WTC11 (cell line): ENCODE measurements around the gene GPR132. TPM values are rescaled to one million over a fixed set of nuclear protein-coding genes. Genes with fewer than 3 reads are reported as not detected.

Experiments used
- ATAC-seq: fragments of 200-7000 bp; cut with Tn5 transposase; 2 replicates; pipeline ENCODE4 v1.10.0; 2021; ENCODE audit warnings: mild to moderate bottlenecking, moderate library complexity
- CTCF ChIA-PET: fragments of 300-600 bp; sonication (Branson Sonifier 250); formaldehyde crosslinking; loops from one replicate; lab custom pipeline; 2021; ENCODE audit warnings: antibody characterized with exemption; lab: Charles Lee
- POLR2A ChIA-PET: fragments of 350-600 bp; sonication (Branson Sonifier 250); formaldehyde crosslinking; loops from one replicate; lab custom pipeline; 2021; ENCODE audit warnings: antibody characterized with exemption; lab: Charles Lee
- DNase-seq: peaks from one replicate; pipeline ENCODE4 v3.0.0; 2021; ENCODE audit warnings: low spot score
- H3K27ac Mint-ChIP-seq: 2 replicates; pipeline ENCODE4 v1.8.0; 2021; ENCODE audit warnings: mixed read lengths
- H3K27me3 Mint-ChIP-seq: 2 replicates; pipeline ENCODE4 v1.8.0; 2021; ENCODE audit warnings: low read depth, mild to moderate bottlenecking, moderate library complexity, mixed read lengths
- H3K36me3 Mint-ChIP-seq: 2 replicates; pipeline ENCODE4 v1.8.0; 2021; ENCODE audit warnings: mixed read lengths
- H3K4me1 Mint-ChIP-seq: 2 replicates; pipeline ENCODE4 v1.8.0; 2022; ENCODE audit warnings: mixed read lengths
- H3K4me3 Mint-ChIP-seq: 2 replicates; pipeline ENCODE4 v1.8.0; 2021; ENCODE audit warnings: mild to moderate bottlenecking, moderate library complexity, mixed read lengths
- H3K9me3 Mint-ChIP-seq: 2 replicates; pipeline ENCODE4 v1.8.0; 2021; ENCODE audit warnings: mixed read lengths
- ATF1 ChIP-seq: sonication (generic); formaldehyde crosslinking; IDR thresholded peaks from 2 replicates; pipeline ENCODE4 v1.8.1; 2023; ENCODE audit warnings: mild to moderate bottlenecking, moderate library complexity, missing genetic modification reagents
- CBFB ChIP-seq: sonication (generic); formaldehyde crosslinking; IDR thresholded peaks from 2 replicates; pipeline ENCODE4 v1.8.1; 2022; ENCODE audit warnings: mild to moderate bottlenecking, low read depth, missing genetic modification reagents
- CREM ChIP-seq: sonication (generic); formaldehyde crosslinking; IDR thresholded peaks from 2 replicates; pipeline ENCODE4 v1.8.1; 2022; ENCODE audit warnings: mild to moderate bottlenecking, missing genetic modification reagents, moderate library complexity
- E2F4 ChIP-seq: sonication (generic); formaldehyde crosslinking; IDR thresholded peaks from 2 replicates; pipeline ENCODE4 v1.8.1; 2022; ENCODE audit warnings: low read depth, mild to moderate bottlenecking, moderate library complexity, missing genetic modification reagents, borderline replicate concordance
- EMX1 ChIP-seq: fragments of 250-450 bp; sonication (Bioruptor Pico); IDR thresholded peaks from 2 replicates; pipeline ENCODE4 v1.8.0; 2021; ENCODE audit warnings: mild to moderate bottlenecking
- JAZF1 ChIP-seq: fragments of 250-450 bp; sonication (Bioruptor Pico); IDR thresholded peaks from 2 replicates; pipeline ENCODE4 v1.9.0; 2021; ENCODE audit warnings: moderate library complexity, mild to moderate bottlenecking, inconsistent platforms
- NR1H2 ChIP-seq: sonication (generic); formaldehyde crosslinking; IDR thresholded peaks from 2 replicates; pipeline ENCODE4 v1.9.0; 2021; ENCODE audit warnings: mild to moderate bottlenecking, moderate library complexity, missing genetic modification reagents
- NR3C1 ChIP-seq: sonication (generic); formaldehyde crosslinking; conservative IDR thresholded peaks from 2 replicates; pipeline ENCODE4 v1.8.1; 2023; ENCODE audit warnings: low read depth, mild to moderate bottlenecking, missing genetic modification reagents
- RORB ChIP-seq: fragments of 250-450 bp; sonication (Bioruptor Pico); IDR thresholded peaks from 2 replicates; pipeline ENCODE4 v1.9.0; 2021; ENCODE audit warnings: mild to moderate bottlenecking
- SOX15 ChIP-seq: fragments of 250-450 bp; sonication (Bioruptor Pico); IDR thresholded peaks from 2 replicates; pipeline ENCODE4 v1.9.0; 2021; ENCODE audit warnings: mild to moderate bottlenecking
- TCF7 ChIP-seq: sonication (generic); formaldehyde crosslinking; IDR thresholded peaks from 2 replicates; pipeline ENCODE4 v1.8.0; 2022; ENCODE audit warnings: mild to moderate bottlenecking, low read depth, missing genetic modification reagents, moderate library complexity
- ZNF219 ChIP-seq: sonication (generic); formaldehyde crosslinking; IDR thresholded peaks from 2 replicates; pipeline ENCODE4 v1.8.0; 2023; ENCODE audit warnings: missing genetic modification reagents, mild to moderate bottlenecking, borderline replicate concordance
- ZNF232 ChIP-seq: sonication (generic); formaldehyde crosslinking; IDR thresholded peaks from 2 replicates; pipeline ENCODE4 v1.8.0; 2022; ENCODE audit warnings: mild to moderate bottlenecking, missing genetic modification reagents
- ZNF263 ChIP-seq: sonication (generic); formaldehyde crosslinking; IDR thresholded peaks from 2 replicates; pipeline ENCODE4 v1.8.1; 2022; ENCODE audit warnings: low read depth, mild to moderate bottlenecking, moderate library complexity, missing genetic modification reagents
- ZNF396 ChIP-seq: fragments of 250-450 bp; sonication (Bioruptor Pico); IDR thresholded peaks from 2 replicates; pipeline ENCODE4 v1.8.0; 2021; ENCODE audit warnings: mild to moderate bottlenecking, moderate library complexity, borderline replicate concordance
- ZNF532 ChIP-seq: fragments of 250-450 bp; sonication (Bioruptor Pico); IDR thresholded peaks from 2 replicates; pipeline ENCODE4 v1.9.0; 2021; ENCODE audit warnings: mild to moderate bottlenecking, borderline replicate concordance
- total RNA-seq: library from RNA; stranded (reverse); gene quantifications from 3 replicates; pipeline ENCODE4 v1.2.3, GENCODE V29; 2021
- TF ChIP-seq, protein P1 (sequence below): sonication (generic); formaldehyde crosslinking; IDR thresholded peaks from 2 replicates; pipeline ENCODE4 v1.8.0; 2023; ENCODE audit warnings: missing genetic modification reagents
- TF ChIP-seq, protein P2 (sequence below): sonication (generic); formaldehyde crosslinking; IDR thresholded peaks from 2 replicates; pipeline ENCODE4 v1.8.0; 2023; ENCODE audit warnings: missing genetic modification reagents, mild to moderate bottlenecking, borderline replicate concordance
- TF ChIP-seq, protein P3 (sequence below): sonication (generic); formaldehyde crosslinking; IDR thresholded peaks from 2 replicates; pipeline ENCODE4 v1.8.0; 2022; ENCODE audit warnings: missing genetic modification reagents
- TF ChIP-seq, protein P4 (sequence below): fragments of 250-450 bp; sonication (Bioruptor Pico); IDR thresholded peaks from 2 replicates; pipeline ENCODE4 v1.8.0; 2021; ENCODE audit warnings: mild to moderate bottlenecking

GPR132 gene
- total RNA-seq, 1 experiment from 2014 or later, result 0.13 TPM

- no peak for ATAC-seq
- TF ChIP-seq ZNF219 (CRISPR knock-in tag) (no peak), CBFB (CRISPR knock-in tag) (no peak), ZNF232 (CRISPR knock-in tag) (no peak), ZNF396 (no peak), SOX15 (CRISPR knock-in tag) (no peak), RORB (CRISPR knock-in tag) (no peak), NR3C1 (CRISPR knock-in tag) (no peak), TCF7 (CRISPR knock-in tag) (no peak), ZNF263 (CRISPR knock-in tag) (no peak), CREM (CRISPR knock-in tag) (no peak), ATF1 (CRISPR knock-in tag) (no peak), NR1H2 (CRISPR knock-in tag) (no peak), EMX1 (CRISPR knock-in tag) (no peak), E2F4 (CRISPR knock-in tag) (no peak), JAZF1 (CRISPR knock-in tag) (no peak)
- TF ChIP-seq, protein P1, sequence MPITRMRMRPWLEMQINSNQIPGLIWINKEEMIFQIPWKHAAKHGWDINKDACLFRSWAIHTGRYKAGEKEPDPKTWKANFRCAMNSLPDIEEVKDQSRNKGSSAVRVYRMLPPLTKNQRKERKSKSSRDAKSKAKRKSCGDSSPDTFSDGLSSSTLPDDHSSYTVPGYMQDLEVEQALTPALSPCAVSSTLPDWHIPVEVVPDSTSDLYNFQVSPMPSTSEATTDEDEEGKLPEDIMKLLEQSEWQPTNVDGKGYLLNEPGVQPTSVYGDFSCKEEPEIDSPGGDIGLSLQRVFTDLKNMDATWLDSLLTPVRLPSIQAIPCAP (CRISPR knock-in tag), result no peak
- Mint-ChIP-seq H3K27me3 (peaks cover 51% of the 10 kb centered on the region), H3K4me3 (no peak overlapping the region), H3K36me3 (peaks cover 19% of the 10 kb centered on the region), H3K27ac (no peak overlapping the region), H3K4me1 (peaks cover 6% of the 10 kb centered on the region; the same call in 1 of the 2 replicates), H3K9me3 (peaks cover 32% of the 10 kb centered on the region)
- CTCF ChIA-PET, result no interaction called here
- POLR2A ChIA-PET, result no interaction called here
- no peak for DNase-seq
Measured at GRCh38 chr14:105097794-105098127, 32.5 kb upstream of the GPR132 start.

- CTCF ChIA-PET, result interaction anchor here (0.6 to 1.2 kb wide), 2 partner anchors 11 to 86 kb away, joined by 3 to 4 read pairs; no protein-coding TSS in a partner anchor
- ATAC-seq (no peak), DNase-seq (no peak)
- Mint-ChIP-seq H3K27ac (no peak overlapping the region), H3K9me3 (peaks cover 27% of the 10 kb centered on the region), H3K36me3 (peaks cover 16% of the 10 kb centered on the region), H3K4me1 (peaks cover 11% of the 10 kb centered on the region; the same call in 1 of the 2 replicates), H3K27me3 (peaks cover 54% of the 10 kb centered on the region), H3K4me3 (no peak overlapping the region)
- POLR2A ChIA-PET, result no interaction called here
- TF ChIP-seq, protein P2, sequence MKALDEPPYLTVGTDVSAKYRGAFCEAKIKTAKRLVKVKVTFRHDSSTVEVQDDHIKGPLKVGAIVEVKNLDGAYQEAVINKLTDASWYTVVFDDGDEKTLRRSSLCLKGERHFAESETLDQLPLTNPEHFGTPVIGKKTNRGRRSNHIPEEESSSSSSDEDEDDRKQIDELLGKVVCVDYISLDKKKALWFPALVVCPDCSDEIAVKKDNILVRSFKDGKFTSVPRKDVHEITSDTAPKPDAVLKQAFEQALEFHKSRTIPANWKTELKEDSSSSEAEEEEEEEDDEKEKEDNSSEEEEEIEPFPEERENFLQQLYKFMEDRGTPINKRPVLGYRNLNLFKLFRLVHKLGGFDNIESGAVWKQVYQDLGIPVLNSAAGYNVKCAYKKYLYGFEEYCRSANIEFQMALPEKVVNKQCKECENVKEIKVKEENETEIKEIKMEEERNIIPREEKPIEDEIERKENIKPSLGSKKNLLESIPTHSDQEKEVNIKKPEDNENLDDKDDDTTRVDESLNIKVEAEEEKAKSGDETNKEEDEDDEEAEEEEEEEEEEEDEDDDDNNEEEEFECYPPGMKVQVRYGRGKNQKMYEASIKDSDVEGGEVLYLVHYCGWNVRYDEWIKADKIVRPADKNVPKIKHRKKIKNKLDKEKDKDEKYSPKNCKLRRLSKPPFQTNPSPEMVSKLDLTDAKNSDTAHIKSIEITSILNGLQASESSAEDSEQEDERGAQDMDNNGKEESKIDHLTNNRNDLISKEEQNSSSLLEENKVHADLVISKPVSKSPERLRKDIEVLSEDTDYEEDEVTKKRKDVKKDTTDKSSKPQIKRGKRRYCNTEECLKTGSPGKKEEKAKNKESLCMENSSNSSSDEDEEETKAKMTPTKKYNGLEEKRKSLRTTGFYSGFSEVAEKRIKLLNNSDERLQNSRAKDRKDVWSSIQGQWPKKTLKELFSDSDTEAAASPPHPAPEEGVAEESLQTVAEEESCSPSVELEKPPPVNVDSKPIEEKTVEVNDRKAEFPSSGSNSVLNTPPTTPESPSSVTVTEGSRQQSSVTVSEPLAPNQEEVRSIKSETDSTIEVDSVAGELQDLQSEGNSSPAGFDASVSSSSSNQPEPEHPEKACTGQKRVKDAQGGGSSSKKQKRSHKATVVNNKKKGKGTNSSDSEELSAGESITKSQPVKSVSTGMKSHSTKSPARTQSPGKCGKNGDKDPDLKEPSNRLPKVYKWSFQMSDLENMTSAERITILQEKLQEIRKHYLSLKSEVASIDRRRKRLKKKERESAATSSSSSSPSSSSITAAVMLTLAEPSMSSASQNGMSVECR (CRISPR knock-in tag), result no peak
- TF ChIP-seq, protein P3, sequence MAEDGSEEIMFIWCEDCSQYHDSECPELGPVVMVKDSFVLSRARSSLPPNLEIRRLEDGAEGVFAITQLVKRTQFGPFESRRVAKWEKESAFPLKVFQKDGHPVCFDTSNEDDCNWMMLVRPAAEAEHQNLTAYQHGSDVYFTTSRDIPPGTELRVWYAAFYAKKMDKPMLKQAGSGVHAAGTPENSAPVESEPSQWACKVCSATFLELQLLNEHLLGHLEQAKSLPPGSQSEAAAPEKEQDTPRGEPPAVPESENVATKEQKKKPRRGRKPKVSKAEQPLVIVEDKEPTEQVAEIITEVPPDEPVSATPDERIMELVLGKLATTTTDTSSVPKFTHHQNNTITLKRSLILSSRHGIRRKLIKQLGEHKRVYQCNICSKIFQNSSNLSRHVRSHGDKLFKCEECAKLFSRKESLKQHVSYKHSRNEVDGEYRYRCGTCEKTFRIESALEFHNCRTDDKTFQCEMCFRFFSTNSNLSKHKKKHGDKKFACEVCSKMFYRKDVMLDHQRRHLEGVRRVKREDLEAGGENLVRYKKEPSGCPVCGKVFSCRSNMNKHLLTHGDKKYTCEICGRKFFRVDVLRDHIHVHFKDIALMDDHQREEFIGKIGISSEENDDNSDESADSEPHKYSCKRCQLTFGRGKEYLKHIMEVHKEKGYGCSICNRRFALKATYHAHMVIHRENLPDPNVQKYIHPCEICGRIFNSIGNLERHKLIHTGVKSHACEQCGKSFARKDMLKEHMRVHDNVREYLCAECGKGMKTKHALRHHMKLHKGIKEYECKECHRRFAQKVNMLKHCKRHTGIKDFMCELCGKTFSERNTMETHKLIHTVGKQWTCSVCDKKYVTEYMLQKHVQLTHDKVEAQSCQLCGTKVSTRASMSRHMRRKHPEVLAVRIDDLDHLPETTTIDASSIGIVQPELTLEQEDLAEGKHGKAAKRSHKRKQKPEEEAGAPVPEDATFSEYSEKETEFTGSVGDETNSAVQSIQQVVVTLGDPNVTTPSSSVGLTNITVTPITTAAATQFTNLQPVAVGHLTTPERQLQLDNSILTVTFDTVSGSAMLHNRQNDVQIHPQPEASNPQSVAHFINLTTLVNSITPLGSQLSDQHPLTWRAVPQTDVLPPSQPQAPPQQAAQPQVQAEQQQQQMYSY (CRISPR knock-in tag), result no peak
- TF ChIP-seq ZNF532 (no peak), TCF7 (CRISPR knock-in tag) (no peak)
- TF ChIP-seq, protein P4, sequence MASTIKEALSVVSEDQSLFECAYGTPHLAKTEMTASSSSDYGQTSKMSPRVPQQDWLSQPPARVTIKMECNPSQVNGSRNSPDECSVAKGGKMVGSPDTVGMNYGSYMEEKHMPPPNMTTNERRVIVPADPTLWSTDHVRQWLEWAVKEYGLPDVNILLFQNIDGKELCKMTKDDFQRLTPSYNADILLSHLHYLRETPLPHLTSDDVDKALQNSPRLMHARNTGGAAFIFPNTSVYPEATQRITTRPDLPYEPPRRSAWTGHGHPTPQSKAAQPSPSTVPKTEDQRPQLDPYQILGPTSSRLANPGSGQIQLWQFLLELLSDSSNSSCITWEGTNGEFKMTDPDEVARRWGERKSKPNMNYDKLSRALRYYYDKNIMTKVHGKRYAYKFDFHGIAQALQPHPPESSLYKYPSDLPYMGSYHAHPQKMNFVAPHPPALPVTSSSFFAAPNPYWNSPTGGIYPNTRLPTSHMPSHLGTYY (CRISPR knock-in tag), result no peak
Measured at GRCh38 chr14:105096206-105096875, 31.1 kb upstream of the GPR132 start.
